ENCODE measurements around the gene TBC1D19.

TBC1D19 gene

GRCh38 chr4:26619784-26620183, 35.9 kb downstream of the TBC1D19 start:
- no peak for TF ChIP-seq TAF1 (IDR thresholded peaks at IDR 0.05; ENCODE audit: borderline replicate concordance, insufficient read depth, low read length)

GRCh38 chr4:26621366-26621765, 37.5 kb downstream of the TBC1D19 start:
- no peak for TF ChIP-seq FOXP2 (optimal IDR thresholded peaks at IDR 0.05; ENCODE audit: borderline replicate concordance, extremely low read depth, extremely low read length, insufficient read depth)
- no peak for TF ChIP-seq REST (IDR thresholded peaks at IDR 0.05; ENCODE audit: insufficient read depth in 1 of 2, low read depth in 2 of 2, low read length in 2 of 2)
- TF ChIP-seq TAF1 (IDR thresholded peaks at IDR 0.05; ENCODE audit: borderline replicate concordance, insufficient read depth, low read length), result no peak
- no peak for TF ChIP-seq POLR2AphosphoS5 (IDR thresholded peaks at IDR 0.05; ENCODE audit: low read depth, low read length)
- no peak for TF ChIP-seq SIN3A (IDR thresholded peaks at IDR 0.05; ENCODE audit: borderline replicate concordance, insufficient read depth, low read length)

DNA sequence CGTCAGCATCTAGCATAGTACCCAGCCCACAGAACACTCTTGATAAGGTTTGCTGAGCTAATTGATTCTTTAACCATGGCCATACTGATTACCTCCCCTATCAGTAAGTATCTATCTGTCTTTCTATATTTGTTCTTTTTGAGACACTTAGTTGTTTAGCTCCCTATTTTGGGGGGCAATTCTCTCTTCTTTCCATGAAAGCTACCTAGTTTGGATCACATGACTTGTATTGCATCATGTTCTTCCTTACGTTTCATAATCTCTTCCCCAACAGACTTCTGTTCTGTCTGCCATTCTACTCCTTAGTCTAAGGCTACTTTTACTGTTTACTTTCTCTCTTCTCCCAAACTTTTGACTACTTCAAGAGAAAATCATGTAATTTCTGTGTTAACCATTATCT, 39.0 kb downstream of the TBC1D19 start:
- TF ChIP-seq TAF1 (IDR thresholded peaks at IDR 0.05; ENCODE audit: borderline replicate concordance, insufficient read depth, low read length), result no peak

GRCh38 chr4:26632916-26633315, 49.0 kb downstream of the TBC1D19 start:
- no peak for TF ChIP-seq REST (IDR thresholded peaks at IDR 0.05; ENCODE audit: insufficient read depth in 1 of 2, low read depth in 2 of 2, low read length in 2 of 2)
- TF ChIP-seq FOXP2 (optimal IDR thresholded peaks at IDR 0.05; ENCODE audit: borderline replicate concordance, extremely low read depth, extremely low read length, insufficient read depth), result no peak
- TF ChIP-seq POLR2AphosphoS5 (IDR thresholded peaks at IDR 0.05; ENCODE audit: low read depth, low read length), result no peak
- TF ChIP-seq TAF1 (IDR thresholded peaks at IDR 0.05; ENCODE audit: borderline replicate concordance, insufficient read depth, low read length), result no peak
- no peak for TF ChIP-seq SIN3A (IDR thresholded peaks at IDR 0.05; ENCODE audit: borderline replicate concordance, insufficient read depth, low read length)

GRCh38 chr4:26634237-26634636, 50.4 kb downstream of the TBC1D19 start:
- no peak for TF ChIP-seq SIN3A (IDR thresholded peaks at IDR 0.05; ENCODE audit: borderline replicate concordance, insufficient read depth, low read length)
- no peak for TF ChIP-seq FOXP2 (optimal IDR thresholded peaks at IDR 0.05; ENCODE audit: borderline replicate concordance, extremely low read depth, extremely low read length, insufficient read depth)
- TF ChIP-seq REST (IDR thresholded peaks at IDR 0.05; ENCODE audit: insufficient read depth in 1 of 2, low read depth in 2 of 2, low read length in 2 of 2), result no peak
- no peak for TF ChIP-seq POLR2AphosphoS5 (IDR thresholded peaks at IDR 0.05; ENCODE audit: low read depth, low read length)
- TF ChIP-seq TAF1 (IDR thresholded peaks at IDR 0.05; ENCODE audit: borderline replicate concordance, insufficient read depth, low read length), result no peak

DNA sequence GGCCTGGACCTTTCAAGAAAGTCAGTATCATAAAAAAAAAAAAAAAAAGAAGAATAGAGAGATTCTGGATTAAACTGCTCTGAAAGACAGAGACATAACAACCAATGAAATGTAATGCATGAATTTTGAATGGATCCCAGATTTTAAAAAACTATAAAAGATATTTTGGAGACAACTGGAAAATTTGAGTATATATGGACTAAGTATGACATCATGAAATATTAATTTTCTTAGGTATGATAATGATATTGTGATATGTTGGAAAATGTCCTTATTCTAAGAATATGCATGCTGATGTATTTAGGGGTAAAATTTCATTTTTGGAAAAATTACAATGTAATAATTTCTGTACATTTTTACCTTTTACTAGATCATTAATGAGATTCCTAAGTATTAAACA, 52.6 kb downstream of the TBC1D19 start:
- TF ChIP-seq REST (IDR thresholded peaks at IDR 0.05; ENCODE audit: insufficient read depth in 1 of 2, low read depth in 2 of 2, low read length in 2 of 2), result no peak
- no peak for TF ChIP-seq TAF1 (IDR thresholded peaks at IDR 0.05; ENCODE audit: borderline replicate concordance, insufficient read depth, low read length)
- no peak for TF ChIP-seq FOXP2 (optimal IDR thresholded peaks at IDR 0.05; ENCODE audit: borderline replicate concordance, extremely low read depth, extremely low read length, insufficient read depth)
- no peak for TF ChIP-seq SIN3A (IDR thresholded peaks at IDR 0.05; ENCODE audit: borderline replicate concordance, insufficient read depth, low read length)
- TF ChIP-seq POLR2AphosphoS5 (IDR thresholded peaks at IDR 0.05; ENCODE audit: low read depth, low read length), result no peak

Measured in PFSK-1 (cell line).